ENCODE results near the gene ASIC4. TPM values are rescaled to one million over a fixed set of nuclear protein-coding genes. Genes with fewer than 3 reads are reported as not detected.

ASIC4 gene
- total and polyA plus RNA-seq, 2 of the 13 experiments (the other 11 are each of a cell fraction or from before 2014, with no cell fraction given): 0.03 TPM; not detected in 1

GRCh38 chr2:219530048-219530963 lies 16.0 kb downstream of the ASIC4 start (continued):
- TF ChIP-seq BORCS8-MEF2B (CRISPR knock-in tag; IDR thresholded peaks at IDR 0.05): peak; percentile 77
- no peak for TF ChIP-seq SOX13 (IDR thresholded peaks at IDR 0.05)
- 0 out of 4 replicates have a peak, but pooled peaks of 1 of the 2 experiments have one; percentile 11 for TF ChIP-seq SOX13 (CRISPR knock-in tag; conservative IDR thresholded peaks at IDR 0.05 in 1 of 2, IDR thresholded peaks at IDR 0.05 in 1 of 2)
- peak in 1 of 2 experiments; percentile 32; a peak in 1 of 4 replicates for TF ChIP-seq ATF4 (CRISPR knock-in tag; IDR thresholded peaks at IDR 0.05)
- TF ChIP-seq ZNF230 (CRISPR knock-in tag; IDR thresholded peaks at IDR 0.05): peak; percentile 89; the same call in 1 of the 2 replicates
- peak; percentile 73; the same call in 1 of the 2 replicates for TF ChIP-seq TRAFD1 (CRISPR knock-in tag; IDR thresholded peaks at IDR 0.05; ENCODE audit: borderline replicate concordance)
- peak; percentile 46; the same call in 1 of the 2 replicates for TF ChIP-seq GABPB1 (CRISPR knock-in tag; IDR thresholded peaks at IDR 0.05)
- TF ChIP-seq RXRA (CRISPR knock-in tag; IDR thresholded peaks at IDR 0.05): peak; percentile 50; the same call in 1 of the 2 replicates
- TF ChIP-seq ZNF691 (CRISPR knock-in tag; IDR thresholded peaks at IDR 0.05; ENCODE audit: borderline replicate concordance, low read depth): peak; percentile 68; the same call in 1 of the 2 replicates
- TF ChIP-seq ZNF180 (CRISPR knock-in tag; IDR thresholded peaks at IDR 0.05; ENCODE audit: borderline replicate concordance, low read depth): no peak
- TF ChIP-seq TFDP2 (CRISPR knock-in tag; IDR thresholded peaks at IDR 0.05): 0 out of 2 replicates have a peak, but pooled peaks have one; percentile 40
- peak; percentile 34; the same call in 1 of the 2 replicates for TF ChIP-seq MAZ (IDR thresholded peaks at IDR 0.05; ENCODE audit: borderline replicate concordance, low read depth, low read length)
- TF ChIP-seq MAZ (CRISPR knock-in tag; IDR thresholded peaks at IDR 0.05; ENCODE audit: low read depth): peak; percentile 69; the same call in 1 of the 2 replicates
- TF ChIP-seq AHR (CRISPR knock-in tag; IDR thresholded peaks at IDR 0.05): peak; percentile 58; the same call in 1 of the 2 replicates
- peak; percentile 58; the same call in 1 of the 2 replicates for TF ChIP-seq EEA1 (CRISPR knock-in tag; IDR thresholded peaks at IDR 0.05; ENCODE audit: borderline replicate concordance)
- peak; percentile 80; the same call in 1 of the 2 replicates for TF ChIP-seq TARDBP (CRISPR knock-in tag; IDR thresholded peaks at IDR 0.05)
- TF ChIP-seq, protein P1, sequence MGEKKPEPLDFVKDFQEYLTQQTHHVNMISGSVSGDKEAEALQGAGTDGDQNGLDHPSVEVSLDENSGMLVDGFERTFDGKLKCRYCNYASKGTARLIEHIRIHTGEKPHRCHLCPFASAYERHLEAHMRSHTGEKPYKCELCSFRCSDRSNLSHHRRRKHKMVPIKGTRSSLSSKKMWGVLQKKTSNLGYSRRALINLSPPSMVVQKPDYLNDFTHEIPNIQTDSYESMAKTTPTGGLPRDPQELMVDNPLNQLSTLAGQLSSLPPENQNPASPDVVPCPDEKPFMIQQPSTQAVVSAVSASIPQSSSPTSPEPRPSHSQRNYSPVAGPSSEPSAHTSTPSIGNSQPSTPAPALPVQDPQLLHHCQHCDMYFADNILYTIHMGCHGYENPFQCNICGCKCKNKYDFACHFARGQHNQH (CRISPR knock-in tag; IDR thresholded peaks at IDR 0.05): peak; percentile 57; the same call in 1 of the 2 replicates
- TF ChIP-seq FOXA3 (CRISPR knock-in tag; IDR thresholded peaks at IDR 0.05): no peak
- TF ChIP-seq ZNF550 (CRISPR knock-in tag; IDR thresholded peaks at IDR 0.05; ENCODE audit: borderline replicate concordance): 0 out of 2 replicates have a peak, but pooled peaks have one; percentile 74
- TF ChIP-seq ZNF343 (CRISPR knock-in tag; IDR thresholded peaks at IDR 0.05): peak; percentile 100
- no peak for TF ChIP-seq MLLT10 (CRISPR knock-in tag; IDR thresholded peaks at IDR 0.05)

Measured in HepG2 (cell line).